NCI-H2196 (cell line): ENCODE results near the gene CRTC3.
"Not testable (repeated sequence)": the region's sequence is repeated elsewhere in the genome, so short reads cannot be mapped to it uniquely, and the experiment has no call there.

Experiments
- DNase-seq: peaks from one replicate; lab custom pipeline; 2025; ENCODE audit not compliant: unreplicated experiment; lab: John Stamatoyannopoulos, UW

Gene CRTC3

DNA sequence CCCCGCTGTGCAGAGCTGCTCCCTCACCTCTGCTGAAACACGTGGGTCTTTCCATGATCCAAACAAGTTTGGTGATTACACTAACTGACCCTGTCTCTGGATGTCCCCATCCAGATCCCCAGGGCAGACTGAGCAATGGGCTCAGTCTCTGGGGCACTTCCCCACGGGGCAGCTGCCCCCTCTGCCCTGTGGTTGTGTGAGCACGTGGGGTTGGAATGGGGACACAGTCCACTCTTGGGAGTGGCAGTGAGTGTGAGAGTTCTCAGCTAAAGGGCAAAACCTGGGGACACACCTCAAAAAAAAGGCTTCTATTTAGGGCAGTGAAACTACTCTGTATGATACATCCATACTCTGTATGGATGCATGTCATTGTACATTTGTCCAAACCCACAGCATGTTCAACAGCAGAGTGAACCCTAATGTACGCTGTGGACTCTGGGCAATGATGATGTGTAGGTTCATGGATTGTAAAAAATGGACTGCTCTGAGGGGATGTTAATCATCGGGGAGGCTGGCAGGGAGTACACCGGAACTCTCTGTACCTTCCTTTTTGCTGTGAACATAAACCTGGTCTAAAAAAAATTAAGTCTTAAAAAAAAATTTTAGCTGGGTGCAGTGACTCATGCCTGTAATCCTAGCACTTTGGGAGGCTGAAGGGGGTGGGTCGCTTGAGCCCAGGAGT, 137.5 kb downstream of the CRTC3 start:
- DNase-seq: no peak

DNA sequence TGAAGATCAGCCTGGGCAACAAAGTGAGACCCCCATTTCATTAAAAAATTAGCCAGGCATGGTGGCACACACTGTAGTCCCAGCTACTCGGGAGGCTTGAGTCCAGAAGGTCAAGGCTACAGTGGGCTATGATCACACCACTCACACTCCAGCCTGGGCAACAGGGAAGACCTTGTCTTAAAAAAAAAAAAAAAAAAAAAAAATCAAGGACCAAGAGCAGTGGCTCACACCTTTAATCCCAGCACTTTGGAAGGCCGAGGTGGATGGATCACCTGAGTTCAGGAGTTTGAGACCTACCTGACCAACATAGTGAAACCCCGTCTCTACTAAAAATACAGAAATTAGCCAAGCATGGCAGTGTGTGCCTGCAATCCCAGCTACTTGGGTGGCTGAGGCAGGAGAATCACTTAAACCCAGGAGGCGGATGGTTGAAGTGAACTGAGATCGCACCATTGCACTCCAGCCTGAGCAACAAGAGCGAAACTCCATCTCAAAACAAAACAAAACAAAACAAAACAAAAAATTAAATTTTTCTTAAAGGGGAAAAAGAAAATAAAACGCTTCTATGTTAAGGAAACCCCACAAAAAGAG, 138.1 kb downstream of the CRTC3 start:
- DNase-seq: not testable (repeated sequence)

DNA sequence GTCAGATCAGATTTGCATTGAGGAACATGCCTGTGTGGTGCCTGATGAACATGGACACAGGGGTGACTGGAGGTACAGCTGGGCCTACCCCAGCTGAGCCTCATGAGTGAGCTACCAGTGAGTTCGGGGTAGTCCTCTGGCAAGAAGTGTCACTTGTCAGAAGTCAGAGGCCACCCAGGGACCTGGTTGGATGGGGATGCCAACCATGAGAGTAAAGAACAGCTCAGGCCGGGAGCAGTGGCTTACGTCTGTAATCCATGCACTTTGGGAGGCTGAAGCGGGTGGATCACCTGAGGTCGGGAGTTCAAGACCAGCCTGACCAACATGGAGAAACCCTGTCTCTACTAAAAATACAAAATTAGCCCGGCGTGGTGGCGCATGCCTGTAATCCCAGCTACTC, 140.9 kb downstream of the CRTC3 start:
- not testable (repeated sequence) for DNase-seq

DNA sequence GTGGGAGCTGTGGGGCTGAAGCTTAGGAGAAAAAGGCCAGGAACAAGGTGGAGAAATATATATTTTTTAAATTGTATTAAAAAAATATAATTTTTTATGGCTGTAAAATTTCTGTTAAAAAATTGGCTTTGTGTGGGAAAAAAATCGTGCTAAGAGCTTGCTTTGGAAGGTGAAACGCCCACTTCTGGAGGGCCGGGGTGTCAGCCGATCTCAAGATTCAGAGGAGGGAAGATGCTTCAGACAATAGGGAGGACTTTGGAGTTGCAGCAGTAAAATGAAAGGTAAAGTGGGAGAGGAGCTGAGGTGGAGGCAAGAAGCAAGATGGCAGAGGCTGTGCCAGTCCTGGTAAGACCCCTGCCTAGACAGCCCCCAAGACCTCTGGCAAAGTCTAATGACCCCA, 141.5 kb downstream of the CRTC3 start:
- no peak for DNase-seq

DNA sequence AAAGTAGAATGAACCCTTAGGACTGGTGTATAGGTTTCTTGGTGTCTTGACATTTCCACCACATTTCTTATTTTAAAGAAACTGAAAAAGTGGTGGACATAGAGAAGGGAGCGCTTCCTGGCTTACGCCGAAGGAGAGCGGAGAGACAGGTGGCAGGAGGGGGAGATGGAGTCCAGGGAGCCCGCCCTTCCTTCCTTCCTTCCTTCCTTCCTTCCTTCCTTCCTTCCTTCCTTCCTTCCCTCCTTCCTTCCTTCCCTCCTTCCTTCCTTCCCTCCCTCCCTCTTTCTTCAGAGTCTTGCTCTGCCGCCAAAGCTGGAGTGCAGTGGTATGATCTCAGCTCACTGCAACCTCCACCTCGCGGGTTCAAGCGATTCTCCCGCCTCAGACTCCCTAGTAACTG, 143.6 kb downstream of the CRTC3 start:
- not testable (repeated sequence) for DNase-seq

DNA sequence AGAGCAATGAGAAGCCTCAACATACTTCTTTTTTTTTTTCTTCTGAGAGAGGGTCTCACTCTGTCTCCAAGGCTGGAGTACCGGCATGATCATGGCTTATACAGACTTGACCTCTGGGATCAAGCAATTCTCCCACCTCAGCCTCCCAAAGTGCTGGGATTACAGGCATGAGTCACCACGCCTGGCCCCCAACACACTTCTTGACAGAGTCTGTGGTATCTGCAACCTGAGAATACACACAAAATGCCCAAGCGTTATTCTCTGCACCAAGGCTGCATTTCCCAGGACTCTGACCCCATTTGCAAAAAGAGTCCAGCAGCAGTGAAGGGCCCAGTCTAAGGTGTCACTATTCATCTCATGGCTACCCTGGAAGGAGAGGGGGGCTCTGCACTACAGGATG, 144.8 kb downstream of the CRTC3 start:
- no peak for DNase-seq

DNA sequence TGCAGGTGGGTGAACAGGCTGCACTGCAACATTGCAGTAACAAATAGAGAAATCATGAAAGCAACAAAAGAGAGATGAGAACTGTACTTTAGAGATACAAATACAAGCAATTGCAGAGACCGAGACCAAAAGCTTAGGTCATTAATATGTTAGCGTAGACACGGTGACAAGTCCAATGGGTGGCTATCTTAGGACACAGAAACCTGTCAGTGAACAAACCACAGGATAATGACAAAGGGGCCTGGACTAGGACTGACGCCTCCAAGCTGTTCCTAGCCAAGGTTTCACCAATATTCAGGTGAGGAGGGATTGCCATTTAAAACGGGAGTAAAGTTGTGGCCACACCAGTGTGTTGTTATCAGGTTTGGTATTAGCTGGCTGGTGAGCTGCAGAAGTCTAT, 145.7 kb downstream of the CRTC3 start:
- DNase-seq: no peak

DNA sequence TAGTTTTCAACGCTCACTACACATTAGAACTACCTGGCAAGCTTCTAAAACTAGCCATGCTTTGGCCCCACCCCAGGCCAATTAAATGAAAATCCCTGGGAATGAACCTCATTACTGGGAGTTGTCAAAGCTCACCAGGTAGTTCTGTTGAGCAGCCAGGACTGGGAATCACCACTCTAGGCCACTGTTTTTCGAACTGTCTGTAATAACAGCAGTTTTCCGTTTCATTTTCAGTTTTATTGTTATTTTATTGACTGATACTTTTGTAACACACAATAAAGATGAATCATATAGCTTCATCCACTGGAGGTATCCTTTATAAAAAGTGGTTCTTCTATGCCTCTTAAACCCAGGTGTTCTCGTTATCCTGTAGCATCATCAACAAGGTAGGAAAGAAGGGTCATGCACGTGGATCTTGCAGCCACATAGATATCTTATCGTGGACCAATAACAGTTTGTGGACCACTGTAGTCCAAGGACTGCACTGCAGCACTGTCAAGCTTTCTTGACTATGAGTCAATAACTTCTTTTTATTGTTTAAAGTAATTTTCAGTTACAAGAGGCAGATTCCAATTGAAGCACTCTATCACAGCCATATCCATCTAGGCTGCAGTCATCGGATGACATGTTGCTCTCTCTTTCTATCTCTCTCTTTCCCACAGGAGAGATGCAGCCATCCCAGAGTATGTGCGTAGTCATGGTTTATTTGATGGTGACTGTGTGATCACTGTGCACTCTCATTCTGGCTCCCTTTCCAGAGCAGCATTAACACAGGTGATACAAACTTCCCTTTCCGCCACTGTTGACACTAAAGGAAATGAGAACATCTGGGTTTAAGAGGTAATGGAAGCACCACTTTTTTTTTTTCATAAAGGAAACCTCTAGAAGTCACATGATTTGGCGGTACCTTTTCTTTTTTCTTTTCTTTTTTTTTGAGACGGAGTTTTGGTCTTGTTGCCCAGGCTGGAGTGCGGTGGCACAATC, 148.4 kb downstream of the CRTC3 start:
- DNase-seq: no peak

DNA sequence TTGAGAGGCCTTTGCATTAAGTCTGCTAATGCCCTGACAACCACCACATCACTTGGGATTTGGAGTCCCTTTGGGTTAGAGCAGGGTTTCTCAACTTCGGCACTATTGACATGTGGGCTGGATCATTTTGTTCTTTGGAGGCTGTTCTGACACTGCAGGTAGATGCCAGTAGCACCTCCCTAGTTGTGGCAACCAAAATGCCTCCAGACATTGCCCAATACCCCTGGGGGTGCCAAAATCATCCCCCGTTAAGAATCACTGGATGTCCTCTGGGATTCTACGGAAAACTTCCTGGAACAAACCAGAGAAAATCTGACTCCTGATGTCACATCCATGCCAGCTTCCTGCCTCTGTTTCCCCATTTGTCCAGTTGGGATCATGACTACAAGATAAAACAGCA, 150.2 kb downstream of the CRTC3 start:
- no peak for DNase-seq

DNA sequence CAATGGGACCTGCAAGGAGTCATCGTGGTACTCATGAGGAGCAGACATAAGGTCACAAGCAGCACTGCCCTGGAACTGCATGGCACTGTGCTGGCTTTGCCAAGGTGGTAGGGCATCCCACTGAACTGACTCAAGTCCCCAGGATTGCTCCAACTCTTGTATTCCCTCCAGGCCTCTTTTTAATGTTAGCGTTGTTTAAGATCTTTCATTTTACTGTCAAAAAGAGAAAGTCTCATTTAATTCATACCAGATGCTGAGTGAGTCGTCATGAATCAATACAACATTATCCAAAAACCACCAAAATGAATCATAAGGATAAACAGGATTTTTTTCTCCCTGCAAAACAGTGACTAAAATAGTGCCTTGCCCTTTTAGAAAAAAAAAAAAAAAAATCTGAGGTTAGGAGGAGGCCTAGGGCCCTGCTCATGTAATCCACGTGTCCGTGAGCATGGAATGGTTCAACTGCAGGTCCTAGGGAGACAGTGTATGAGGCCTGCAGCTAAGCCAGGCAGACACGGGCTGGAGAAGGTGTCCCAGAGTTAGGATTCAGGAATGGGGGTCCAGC, 150.7 kb downstream of the CRTC3 start:
- DNase-seq: no peak

DNA sequence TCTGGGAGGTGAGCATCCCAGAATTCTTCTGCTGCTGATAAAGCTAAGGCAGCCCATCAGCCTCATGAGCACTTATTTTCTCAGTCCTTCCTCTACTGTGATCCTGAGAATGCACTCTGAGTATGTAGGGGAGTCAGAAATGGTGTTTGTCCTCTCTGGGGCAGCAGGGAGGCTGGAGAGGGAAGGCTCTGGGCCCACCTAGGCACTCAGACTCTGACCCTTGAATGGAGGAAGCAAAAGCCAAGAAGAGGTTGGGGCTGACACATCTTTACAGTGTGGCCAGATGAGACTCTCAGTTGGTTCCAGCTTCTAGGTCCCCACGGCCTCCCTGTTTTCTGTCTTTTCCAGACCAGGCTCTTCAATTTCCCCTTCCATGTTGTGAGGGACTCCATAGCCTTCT, 151.3 kb downstream of the CRTC3 start:
- DNase-seq: no peak

DNA sequence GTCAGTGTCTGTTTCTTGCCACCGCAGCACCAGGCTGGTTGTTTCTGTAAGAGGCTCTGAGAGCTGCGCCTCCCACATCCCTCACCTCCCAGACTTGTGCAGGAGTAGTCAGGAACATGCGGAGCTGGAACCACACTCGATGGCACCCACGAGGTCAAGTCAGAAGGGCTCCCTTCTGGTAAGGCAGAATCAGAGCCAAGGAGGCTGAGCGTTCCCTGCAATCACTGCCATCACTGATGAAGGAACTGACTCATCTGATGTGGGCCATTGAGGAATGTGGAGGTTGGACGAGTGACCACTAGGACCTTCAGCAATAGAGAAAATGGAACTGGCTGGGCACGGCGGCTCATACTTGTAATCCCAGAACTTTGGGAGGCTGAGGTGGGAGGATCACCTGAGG, 151.8 kb downstream of the CRTC3 start:
- no peak for DNase-seq

DNA sequence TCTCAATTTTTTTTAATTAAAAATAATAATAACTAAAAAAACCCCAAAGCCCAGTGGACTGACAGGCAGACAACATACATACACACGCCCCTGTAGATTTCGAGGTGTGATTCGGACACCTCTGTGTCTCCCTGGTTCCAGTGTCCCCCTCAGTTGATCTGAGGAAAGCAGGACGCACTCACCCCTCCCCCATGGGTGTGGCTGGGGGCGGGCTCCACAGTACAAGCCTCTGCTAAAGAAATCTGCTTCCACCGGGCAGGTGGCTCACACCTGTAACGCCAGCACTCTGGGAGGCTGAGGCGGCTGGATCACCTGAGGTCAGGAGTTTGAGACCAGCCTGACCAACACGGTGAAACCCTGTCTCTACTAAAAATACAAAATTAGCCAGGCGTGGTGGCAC, 153.6 kb downstream of the CRTC3 start:
- no peak for DNase-seq

DNA sequence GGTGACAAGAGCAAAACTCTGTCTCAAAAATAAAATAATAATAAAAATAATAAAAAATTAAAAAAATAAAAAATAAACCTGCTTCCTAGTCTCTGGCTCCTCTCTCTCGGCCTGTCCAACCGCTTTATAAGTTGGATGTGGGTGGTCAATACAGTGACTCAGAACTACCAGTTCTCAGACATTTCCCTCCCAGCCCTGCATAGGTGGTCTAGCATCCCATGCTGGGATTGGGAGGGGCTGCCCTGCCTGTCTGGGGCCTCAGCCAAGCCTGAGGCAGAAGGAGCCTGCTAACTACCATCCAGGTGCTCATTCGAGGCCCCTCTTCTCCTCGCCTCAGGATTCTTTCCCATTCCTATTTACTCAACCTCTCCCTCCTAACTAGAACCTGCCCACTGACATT, 154.2 kb downstream of the CRTC3 start:
- DNase-seq: no peak

DNA sequence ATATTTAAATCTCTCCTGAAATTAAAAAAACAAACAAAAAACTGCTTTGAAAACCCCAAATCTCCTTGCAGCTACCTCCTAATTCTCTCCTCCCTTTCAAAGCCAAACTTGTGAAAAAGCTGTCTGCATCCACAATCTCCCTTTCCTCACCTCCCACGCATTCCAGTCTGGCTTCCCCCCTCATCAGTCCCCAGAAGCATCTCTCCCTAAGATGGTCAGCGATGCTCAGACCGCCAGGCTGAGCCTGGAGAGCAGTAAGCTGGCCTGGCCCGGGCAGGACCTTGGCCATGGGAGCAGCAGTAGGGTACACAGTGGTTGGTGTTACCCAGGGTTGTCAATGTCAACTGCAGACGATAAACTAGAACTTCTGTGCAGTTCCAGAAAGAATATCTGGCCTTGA, 154.6 kb downstream of the CRTC3 start:
- no peak for DNase-seq

DNA sequence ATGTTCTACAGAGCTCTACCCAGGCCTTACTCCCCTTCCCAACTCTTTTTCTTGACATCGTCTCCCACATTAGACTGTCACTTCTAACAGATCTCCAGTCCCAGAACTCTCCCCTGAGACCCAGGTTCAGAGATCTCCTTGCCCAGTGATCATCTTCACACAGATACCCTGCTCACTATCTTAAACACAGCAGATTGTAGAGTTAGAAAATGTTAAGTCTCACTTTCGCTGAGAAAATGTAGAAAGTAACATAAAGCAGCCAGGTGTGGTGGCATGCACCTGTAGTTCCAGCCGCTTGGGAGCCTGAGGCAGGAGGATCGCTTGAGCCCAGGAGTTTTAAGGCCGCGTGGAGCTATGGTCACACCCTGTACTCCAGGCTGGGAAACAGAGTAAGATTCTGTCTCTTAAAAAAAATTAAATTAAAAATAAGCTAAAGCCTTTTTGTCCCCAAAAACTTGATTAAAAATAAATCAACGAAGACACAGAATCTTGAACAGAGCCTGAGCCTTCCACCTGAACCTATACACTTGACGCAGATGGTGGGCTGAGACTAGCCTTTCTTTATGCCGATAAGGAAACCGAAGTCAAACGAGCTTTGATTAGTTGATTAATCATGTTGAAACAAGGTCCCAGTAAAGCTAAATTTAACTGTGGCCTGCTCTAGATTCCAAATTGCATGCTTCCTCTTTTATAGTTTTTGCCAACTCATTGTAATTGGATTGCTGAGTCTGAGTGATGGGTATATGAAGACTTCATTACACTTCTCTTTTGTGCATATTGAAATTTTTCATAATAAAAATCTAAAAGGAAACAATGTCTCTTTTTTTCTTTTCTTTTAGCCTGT, 156.1 kb downstream of the CRTC3 start:
- no peak for DNase-seq

DNA sequence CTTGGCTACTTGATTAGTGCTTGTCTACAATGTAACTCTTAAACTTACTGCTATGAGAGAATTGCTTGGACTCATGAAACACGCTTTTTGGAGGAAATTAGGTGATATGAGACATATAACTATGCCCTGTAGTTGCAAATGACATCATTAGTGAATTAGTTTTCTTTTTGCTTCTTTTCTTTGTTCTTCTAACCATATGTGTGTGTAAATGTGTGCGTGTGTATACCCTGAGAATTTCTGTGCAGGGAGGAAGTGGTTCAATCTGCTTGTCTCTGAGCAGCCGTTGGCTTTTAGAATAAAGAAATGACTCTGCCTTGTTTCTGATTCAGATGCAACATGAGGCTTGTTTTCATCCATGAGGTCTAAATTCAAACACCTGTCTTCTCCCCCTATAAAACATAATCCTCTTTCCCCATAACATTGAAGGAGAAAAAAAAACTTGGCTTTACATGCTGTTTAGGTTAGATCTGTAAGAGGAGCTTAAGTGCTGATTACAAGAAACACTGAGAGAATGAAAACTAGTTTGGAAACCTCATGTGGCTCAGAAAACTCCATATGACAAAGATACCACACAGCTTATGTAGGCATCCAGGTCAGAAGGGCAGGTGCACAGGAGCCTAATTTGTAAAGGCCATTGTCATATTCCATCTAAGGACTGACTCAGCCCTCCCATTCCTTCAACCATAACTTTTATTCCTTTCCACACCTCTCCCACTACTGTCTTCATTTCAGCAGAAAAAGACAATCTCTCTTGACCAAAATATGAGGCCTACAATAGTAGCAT, 156.9 kb downstream of the CRTC3 start:
- no peak for DNase-seq

DNA sequence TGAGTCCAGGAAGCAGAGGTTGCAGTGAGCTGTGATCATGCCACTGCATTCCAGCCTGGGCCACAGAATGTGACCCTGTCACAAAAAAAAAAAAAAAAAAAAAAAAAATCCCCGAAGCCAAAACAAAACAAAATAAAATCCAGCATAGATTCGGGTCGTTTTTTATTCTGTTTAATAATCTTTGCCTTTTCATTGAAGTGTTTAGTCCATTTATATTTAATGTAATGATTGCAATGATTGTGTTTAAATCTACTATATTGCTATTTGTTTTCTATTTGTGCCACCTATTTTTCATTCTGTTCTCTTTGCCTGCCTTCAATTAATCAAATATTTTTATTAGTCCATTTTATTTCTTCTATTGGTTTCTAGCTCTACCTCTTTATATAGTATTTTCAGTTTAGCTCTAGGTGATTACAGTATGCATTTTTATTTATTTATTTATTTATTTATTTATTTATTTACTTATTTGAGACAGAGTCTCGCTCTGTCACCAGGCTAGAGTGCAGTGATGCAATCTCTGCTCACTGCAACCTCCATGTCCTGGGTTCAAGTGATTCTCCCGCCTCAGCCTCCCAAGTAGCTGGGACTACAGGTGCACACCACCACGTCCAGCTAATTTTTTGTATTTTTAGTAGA, 159.7 kb downstream of the CRTC3 start:
- not testable (repeated sequence) for DNase-seq

DNA sequence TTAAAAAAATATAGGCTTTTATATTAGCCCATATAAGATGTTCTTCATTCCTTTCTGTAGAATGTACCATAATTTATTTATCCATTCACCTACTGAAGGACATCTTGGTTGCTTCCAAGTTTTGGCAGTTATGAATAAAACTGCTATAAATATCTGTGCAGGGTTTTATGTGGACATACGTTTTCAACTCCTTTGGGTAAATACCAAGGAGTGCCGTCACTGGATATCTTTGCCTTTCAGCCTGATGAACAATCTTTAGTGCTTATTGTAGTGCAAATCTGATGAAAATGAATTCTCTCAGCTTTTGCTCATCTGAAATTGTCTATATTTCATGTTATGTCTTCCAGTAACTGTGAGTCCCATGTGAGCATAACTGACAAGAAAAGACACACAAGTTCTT, 160.9 kb downstream of the CRTC3 start:
- no peak for DNase-seq
